NCI-H2081 (cell line): ENCODE data around the gene EXOC6B.
A peak's percentile ranks its signal among the peaks of the same experiment; 100 is the strongest.

Source experiments
- DNase-seq, 2 experiments: peaks; one replicate each; lab custom pipeline; 2025; lab: John Stamatoyannopoulos, UW

Gene EXOC6B

DNA sequence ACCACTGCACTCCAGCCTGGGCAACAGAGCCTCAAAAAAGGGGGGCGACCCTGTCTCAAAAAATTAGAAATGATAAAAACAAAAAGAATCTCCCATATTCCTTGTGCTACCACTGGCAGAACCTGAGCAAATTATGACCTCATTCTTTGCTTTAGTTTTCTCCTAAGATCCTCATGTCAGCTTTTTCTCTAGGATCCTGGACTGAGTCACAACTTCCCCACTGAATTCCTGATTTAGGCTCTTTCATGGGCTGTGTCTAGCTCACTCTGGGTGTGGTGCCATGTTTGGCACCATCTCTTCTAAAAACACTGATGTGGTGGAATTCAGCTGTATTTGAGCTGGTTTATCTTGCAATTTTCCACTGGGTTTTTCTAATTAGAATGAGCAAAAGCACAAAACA is 37.1 kb downstream of the EXOC6B start:
- no peak for DNase-seq

GRCh38 chr2:72785517-72785916 is 40.3 kb downstream of the EXOC6B start:
- no peak for DNase-seq

GRCh38 chr2:72782520-72782919 is 43.3 kb downstream of the EXOC6B start:
- no peak for DNase-seq

DNA sequence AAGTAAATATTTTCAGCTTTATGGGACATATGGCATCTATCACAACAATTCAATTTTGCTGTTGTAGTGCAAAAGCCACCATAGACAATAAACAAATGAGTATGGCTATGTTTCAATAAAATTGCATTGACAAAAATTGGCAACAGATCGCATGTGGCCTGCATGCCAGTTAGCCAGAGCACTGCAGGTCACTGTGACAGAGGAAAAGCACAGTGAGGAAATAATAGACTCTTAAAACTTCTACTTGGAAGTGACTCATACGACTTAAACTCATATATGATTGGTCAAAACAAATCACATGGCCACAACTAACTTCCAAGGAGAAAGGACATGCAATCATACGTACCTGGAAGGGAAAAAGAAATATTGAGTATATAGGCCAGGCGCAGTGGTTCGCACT is 44.4 kb downstream of the EXOC6B start:
- no peak for DNase-seq

GRCh38 chr2:72780477-72780876 is 45.4 kb downstream of the EXOC6B start:
- DNase-seq, result peak in 1 of 2 experiments; percentile 34

GRCh38 chr2:72779495-72779894 is 46.3 kb downstream of the EXOC6B start:
- DNase-seq, result no peak

- no peak for DNase-seq
Observed at GRCh38 chr2:72778410-72778809, 47.4 kb downstream of the EXOC6B start.

DNA sequence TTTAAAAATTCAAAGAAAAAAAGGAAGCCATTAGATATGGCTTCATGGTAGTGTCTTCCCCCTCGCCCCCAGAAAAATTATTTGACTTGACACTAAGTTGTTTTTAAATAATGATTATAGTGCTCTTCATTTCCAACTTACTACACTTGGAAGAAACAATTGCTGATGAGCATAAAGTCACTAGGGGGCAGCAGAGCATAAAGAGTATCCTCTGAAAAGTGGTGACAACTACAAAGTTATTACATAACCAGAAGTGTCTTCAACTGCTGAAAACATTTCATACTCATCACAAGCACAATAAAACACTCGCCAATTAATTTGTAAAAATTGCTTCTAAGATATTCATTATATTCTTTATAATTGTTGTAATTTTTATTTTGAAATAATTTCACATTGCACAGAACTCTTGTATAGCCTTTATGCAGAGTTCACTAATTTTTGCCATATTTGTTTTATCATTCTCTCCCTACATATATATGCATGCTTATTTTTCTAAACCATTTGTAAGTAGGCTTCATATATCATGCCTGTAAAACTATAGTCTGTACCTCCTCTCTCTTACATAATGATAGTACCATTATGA is 54.9 kb downstream of the EXOC6B start:
- peak; percentile 35 to 44 for DNase-seq

- DNase-seq, result no peak
Observed at GRCh38 chr2:72765997-72766609, 59.7 kb downstream of the EXOC6B start.

GRCh38 chr2:72762276-72762675 is 63.6 kb downstream of the EXOC6B start:
- no peak for DNase-seq

DNA sequence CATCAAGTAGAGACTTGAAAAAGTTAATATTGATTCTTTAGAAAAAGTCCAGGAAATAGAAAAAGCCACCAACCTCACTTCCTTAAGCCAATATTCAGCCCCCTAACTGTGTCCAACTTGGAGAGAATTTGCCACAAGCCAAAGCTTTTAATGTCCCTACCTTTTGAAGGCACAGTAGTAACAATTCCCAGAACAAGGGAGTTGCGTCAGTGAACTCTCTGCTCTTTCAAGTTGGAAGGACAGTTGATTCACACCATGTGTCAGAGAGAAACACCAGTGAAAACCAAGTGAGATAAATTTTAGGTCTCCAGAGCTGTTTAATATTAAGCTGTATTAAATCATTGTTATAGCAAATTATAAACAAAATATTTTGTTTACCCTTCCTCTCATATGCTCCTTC is 66.1 kb downstream of the EXOC6B start:
- no peak for DNase-seq

DNA sequence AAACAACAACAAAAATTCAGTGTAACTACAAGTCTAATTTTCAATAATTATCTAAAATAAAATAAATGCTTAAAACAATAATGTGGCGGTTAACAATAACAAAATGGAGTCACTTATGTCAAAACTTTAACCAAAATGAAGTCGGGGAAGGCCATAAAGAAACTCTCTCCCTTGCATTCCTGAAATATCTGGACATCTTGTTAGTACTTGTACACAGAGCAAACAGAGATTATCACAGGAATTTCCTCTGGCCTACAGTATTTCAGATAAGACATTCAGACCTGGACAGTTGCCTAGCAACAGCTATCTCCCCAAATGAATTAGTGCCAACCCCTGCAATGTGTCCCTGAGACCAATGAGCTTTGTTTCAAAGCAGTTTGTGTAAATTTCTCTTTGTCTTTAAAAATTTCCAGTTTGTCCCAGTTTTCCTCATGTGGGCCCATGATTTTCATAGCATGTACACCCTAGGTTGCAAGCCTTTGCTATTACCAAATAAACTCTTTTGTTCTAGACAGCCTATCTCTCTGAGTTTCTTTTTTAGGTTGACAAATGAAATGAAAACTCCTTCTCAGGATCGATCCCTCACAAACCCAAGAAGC is 68.6 kb downstream of the EXOC6B start:
- no peak for DNase-seq

DNA sequence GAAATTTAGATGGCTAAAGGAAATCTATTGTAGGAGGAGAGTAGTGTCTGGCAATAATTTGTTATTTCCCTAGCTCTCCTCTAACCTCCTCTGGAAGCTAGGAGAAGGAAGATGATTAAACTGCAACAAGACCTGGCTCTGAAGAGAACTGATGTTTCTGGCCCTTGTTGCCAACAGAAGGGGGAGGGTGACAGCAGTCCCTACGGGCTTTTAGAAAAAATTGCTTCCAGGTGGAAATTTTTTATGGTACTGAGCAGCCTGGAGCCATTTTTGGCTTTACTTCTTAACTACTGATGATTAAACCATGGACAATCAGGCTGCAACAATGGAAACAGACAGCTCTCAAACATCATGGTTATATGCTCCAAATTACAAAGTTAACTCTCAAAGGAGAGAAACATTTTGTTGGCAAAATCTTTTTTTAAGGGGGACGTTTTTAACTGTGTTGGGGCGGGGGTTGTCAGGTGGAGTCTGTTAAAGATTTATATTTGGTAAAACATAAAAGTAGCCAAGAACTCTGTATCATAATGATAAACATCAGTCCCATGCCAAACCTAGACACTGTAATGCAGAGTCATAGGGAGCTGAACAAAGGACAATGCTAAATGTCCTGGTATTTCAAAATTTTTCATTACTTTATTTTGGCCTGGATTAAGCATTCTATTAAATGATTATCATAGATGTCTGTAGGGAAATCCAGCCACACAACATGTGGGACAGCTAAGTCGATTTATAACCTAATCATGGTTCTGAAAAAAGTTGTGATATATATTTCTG is 70.0 kb downstream of the EXOC6B start:
- DNase-seq, result peak; percentile 17 to 52

GRCh38 chr2:72754628-72755320 is 71.1 kb downstream of the EXOC6B start:
- no peak for DNase-seq

DNA sequence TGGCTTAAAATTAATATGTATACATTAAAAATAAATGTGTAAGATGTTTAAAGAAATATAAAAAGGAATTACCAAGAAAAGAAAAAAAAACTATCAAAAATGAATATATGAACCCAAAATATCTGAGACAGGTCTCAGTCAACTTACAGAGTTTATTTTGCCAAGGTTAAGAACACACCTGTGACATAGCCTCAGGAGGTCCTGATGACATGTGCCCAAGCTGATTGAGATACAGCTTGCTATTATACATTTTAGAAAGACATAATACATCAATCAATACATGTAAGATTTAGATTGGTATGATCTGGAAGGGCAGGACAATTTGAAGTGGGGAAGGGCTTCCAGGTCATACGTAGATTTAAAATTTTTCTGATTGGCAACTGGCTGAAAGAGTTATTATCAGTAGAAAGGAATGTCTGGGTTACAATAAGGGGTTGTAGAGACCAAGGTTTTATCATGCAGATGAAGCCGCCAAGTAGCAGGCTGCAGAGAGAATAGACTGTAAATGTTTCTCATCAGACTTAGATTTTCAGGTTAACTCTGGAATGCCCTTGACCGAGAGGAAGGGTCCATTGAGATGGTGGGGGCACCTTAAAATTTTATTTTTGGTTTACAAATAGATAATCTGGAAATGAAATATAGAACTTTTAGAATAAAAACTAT is 74.7 kb downstream of the EXOC6B start:
- DNase-seq, result no peak

DNA sequence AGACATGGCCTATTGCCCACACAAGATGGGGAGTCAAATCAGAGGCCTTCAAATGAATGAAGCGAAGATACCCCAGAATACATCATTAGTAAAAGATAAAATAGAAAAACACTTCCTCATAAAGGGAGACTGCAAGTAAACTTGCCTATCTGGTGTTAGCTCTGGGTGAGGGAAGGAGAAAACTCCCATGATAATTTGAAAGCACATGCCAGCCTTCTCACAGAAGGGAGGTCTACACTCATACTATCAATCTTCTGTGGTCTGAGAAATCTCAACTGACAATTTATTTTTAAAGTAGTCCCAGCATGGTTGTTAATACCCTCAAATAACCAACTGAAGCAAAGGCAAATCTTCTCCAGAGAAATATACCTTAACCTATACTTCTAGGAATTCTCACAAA is 75.4 kb downstream of the EXOC6B start:
- no peak for DNase-seq

GRCh38 chr2:72747344-72747743 is 78.5 kb downstream of the EXOC6B start:
- DNase-seq, result no peak

DNA sequence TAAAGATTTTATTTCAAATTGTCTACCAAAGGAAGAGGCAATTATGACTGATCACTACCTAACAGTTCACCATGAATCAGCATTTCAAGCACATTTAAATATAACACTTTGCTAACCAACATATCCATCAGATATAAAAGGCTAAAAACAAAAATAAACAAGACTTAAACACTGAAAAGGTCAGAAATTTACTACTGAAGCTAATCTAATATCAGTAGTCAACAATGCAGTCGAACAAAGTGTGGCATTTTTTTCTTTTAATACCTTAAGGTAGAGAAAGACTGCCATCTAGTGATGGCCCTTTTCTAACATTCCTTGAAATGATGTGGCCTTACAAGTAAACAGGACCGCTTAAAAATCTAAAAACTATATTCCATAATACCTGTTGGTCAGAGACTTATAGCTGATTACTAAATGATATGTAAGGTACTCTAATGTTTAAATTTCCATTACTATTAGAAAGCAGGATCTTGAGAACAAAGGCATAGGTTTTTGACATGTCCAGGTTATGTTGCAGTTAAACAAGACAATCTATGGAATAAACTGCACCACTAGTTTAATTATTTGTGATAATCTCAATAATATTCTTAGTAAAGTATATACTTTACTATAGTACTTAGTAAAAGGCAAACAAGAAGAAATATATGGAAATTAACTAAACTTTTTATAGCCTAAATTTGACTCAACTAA is 80.0 kb downstream of the EXOC6B start:
- DNase-seq, result peak; percentile 43 to 53

DNA sequence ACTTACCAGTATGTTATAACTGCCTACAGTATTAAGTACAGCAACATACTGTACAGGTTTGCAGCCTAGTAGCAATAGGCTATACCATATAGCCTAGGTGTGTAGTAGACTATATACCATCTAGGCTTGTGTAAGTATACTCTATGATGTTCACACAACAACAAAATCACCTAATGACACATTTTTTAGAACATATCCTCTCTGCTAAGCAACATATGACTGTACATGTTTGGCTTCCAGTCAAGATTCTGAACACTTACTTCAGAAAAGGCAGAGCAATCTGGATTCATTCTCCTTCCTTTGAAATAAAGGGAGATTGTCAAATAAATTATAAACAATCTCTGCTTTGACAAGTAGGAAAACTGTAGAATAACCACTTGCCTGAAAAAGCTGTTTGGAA is 81.8 kb downstream of the EXOC6B start:
- no peak for DNase-seq

- DNase-seq, result no peak
Observed at GRCh38 chr2:72743481-72743880, 82.4 kb downstream of the EXOC6B start.

GRCh38 chr2:72738096-72738495 is 87.7 kb downstream of the EXOC6B start:
- no peak for DNase-seq
